Left renal pelvis (tissue), 4 donors: Measurements from ENCODE around the gene COL4A1. TPM values are rescaled to one million over a fixed set of nuclear protein-coding genes. Genes with fewer than 3 reads are reported as not detected.

Experiments
- DNase-seq, 4 donors: peaks; one replicate each; pipeline ENCODE4 v3.0.0-alpha.2; 2013; ENCODE audit warnings: low read depth in 4 of 4, low spot score in 3 of 4
- polyA plus RNA-seq, 4 donors: library from polyadenylated mRNA; unstranded; fragments of 120-200 nt; gene quantifications; one replicate each; pipeline ENCODE4 v1.2.1, GENCODE V29; 2013; ENCODE audit not compliant: insufficient read length in 4 of 4

Gene COL4A1
- polyA plus RNA-seq, 4 donors, result 420 to 713 (median 538) TPM

DNA sequence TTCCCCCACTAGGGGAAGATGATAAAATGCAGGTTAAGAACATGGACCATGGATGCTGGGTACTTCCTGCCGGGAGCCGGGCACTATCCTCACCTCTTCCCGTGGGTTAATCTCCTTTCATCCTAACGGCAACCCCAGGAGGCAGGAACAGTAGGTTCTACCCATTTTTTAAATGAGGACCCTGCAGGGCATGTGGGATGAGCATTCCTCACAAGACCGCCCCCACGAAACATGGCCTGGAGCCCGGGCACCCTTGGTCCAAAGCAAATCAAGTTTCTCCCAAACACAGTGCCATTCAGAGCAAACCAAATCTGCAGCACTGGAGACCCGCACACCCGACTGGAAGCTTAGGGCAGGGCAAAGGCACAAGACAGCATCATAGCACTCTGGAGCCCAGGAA, 35.5 kb upstream of the COL4A1 start:
- DNase-seq, result no peak

DNA sequence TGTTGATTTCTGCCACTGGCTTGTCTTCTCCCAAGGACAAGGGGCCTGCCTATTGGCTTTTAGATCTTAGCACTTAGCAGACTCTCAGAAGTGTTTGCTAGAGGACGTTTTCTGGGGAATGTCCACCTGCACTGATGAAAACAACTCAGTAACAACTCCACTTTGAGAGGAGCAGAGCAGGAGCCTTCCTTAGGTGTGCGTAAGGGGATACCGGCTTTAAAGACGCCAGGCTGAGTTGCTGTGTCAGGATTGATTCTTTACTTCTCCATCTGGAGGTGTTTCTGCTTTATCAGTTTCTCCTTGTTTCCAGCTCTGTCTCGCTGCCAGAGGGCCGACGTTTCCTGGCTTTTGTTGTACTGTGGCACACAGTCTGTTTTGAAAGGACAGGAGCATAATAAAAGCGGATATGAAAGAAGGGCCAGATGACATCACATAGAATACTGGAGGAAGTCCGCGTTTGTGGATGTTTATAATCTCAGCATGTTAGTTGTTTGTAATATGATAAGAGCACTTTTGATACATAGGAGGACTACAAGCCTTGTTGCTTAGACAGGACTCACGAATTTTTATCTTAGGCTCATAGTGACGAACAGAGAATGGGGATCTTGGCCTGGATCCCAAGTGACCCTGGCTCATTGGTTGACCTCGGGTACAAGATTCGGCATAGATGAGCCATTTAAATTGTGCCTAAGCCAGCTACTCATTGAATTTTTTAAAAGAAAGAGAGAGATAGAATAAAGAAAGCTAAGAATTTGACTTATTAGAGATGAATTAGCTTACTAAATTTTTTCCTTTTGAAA, 34.7 kb upstream of the COL4A1 start:
- no peak for DNase-seq

DNA sequence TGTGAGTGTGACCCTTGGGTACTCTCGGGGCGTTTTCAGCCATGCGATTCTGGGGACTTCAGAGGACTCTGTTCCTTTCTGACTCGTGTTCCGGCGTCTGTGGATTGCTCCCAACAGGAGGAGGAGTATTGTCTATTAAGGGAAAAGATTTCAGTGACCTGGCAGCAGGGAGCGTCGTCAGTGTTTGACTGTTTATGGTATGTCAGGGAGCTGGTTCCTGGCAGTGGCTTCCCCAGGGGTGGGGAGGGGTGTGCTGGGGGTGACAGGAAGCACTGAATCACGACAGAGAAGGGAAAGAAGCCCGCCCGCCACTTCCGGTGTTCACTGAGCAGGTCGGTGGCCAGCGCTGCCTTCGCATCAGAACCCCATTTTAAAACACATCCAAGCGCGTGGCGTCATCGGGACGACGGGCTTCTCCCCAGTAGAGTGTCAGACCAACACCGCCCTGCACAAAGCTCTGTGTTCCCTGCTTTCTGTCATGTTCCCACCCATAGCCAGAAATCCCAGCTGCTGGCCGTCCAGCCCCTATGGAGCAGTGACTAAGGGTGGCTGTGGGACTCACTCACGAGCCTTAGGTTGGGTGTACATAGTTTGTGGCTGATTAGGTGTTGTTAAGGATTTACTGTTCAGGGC, 34.0 kb upstream of the COL4A1 start:
- DNase-seq, result no peak

DNA sequence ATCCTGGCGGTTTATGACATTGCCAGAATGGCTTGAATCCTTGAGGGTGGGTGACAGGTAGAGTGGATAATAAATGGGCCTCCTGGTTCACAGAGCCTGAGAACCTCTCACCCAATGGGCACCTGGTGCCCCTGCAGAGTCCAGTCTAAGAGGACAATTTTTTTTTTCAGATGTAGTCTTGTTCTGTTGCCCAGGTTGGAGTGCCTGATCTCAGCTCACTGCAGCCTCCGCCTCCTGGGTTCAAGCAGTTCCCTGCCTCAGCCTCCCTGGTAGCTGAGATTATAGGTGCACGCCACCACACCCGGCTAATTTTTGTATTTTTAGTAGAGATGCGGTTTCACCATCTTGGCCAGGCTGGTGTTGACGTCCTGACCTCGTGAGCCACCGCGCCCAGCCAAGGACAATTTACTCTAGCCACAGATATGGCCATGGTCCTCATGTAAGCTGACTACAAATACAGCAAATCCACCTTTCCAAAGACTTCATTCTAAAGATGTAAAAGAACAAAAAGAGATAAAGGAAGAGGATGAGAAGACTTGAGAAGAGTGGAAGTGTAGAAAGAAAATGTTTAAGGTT, 33.1 kb upstream of the COL4A1 start:
- no peak for DNase-seq

DNA sequence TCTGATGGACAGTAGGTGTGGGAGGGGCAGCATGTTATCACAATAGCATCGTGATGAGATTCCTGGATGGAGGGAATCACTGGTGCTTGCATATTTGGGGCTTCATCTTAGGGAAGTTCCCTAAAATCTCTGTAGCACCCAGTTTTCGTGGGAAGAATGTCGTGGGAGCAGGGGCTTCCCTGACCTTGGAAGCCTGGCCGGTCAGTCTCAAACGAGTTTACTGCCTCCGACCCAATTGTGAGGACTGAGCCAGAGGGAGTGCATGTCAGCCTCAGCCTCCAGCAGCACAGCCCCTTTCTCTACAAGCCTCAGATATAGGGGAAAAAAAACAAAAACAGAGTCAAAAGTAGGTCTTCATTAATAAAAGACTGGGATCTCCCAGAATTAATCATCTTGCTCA, 32.3 kb upstream of the COL4A1 start:
- no peak for DNase-seq

DNA sequence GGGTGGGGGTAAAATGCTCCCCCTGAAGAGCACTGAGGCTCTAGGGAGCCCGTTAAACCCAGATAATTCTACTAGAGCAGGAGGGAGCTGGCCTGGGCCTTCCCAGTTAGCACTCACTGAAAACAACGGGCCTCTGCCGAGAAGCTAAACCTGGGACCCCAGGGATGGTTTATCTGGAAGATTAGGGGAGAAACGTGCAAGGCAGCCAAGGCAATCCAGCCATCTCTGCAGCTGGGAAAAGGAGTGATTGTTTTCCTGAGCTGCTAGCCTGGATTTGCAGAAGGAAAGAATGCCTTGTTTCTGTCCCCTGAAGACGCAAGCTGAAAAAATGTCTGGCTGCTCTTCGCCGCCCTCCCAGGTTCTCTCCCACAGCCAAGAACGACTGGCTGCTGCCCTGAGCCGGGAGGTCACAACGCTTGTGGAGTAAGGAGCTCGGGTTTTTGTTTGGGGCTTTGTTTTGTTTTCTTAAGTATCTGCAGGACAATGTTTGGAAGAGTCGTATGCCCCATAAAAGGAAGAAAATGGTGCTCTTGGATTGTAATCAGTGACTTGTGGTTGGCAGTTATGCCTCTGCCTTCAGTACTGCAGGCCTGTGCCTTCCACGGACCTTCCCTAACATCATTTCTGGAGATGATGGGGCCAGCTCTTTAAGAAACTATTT, 31.6 kb upstream of the COL4A1 start:
- DNase-seq, result no peak

DNA sequence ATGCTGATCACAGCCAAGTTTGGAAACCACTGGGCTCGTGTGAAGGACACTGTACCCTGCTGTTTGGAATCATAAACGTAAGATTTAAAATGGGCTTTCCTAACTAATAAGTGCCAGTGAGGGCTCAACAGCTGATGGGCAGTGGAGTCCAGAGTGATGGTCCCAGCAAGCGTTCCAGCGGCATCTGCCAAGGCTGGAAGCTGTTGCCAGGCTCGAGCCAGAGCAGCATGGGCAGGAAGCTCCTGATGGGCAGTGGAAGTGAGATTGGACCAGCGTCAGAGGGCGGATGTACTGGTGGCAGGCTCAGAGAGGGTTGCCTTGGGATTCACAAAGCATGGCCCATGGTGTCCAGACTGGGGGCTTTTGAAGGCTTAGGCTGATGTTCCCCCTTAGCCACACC, 30.3 kb upstream of the COL4A1 start:
- no peak for DNase-seq

DNA sequence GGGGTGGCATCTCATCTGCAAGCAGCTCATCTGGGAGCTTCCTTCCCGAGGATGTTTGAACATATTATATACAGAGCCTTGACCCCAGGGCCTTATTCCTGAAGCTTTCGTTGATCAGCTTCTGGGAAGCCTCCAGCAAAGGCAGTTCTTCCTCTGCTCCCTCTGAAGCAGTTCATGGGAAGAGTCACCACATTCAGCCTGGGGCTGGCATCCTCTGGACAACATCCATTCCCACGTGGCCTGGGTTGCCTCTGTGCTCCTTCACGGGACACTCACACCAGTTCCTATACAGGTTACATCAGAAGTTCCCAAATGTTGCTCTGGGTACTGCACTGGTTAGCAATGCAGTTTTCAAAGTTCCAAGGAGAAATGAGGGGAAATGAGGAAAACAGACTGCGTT, 29.7 kb upstream of the COL4A1 start:
- no peak for DNase-seq

DNA sequence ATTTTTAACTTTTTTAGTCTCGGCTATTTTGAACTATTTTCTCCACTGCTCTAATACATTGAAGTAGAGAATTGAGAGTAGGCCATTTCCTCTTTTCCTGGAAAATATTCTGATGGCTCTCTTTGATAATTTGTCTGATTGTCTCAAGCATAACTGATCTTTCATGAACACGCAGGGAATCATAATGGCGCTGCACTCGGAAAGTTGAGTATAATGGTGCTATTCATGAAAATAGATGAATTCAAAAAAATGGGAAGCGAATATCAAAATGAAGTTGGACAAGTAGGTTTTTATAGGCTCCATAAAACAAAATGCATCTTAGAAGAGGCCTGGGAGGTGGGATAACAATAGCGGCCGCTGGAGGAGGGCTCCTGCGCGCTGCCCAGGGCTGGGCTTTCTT, 29.2 kb upstream of the COL4A1 start:
- no peak for DNase-seq

DNA sequence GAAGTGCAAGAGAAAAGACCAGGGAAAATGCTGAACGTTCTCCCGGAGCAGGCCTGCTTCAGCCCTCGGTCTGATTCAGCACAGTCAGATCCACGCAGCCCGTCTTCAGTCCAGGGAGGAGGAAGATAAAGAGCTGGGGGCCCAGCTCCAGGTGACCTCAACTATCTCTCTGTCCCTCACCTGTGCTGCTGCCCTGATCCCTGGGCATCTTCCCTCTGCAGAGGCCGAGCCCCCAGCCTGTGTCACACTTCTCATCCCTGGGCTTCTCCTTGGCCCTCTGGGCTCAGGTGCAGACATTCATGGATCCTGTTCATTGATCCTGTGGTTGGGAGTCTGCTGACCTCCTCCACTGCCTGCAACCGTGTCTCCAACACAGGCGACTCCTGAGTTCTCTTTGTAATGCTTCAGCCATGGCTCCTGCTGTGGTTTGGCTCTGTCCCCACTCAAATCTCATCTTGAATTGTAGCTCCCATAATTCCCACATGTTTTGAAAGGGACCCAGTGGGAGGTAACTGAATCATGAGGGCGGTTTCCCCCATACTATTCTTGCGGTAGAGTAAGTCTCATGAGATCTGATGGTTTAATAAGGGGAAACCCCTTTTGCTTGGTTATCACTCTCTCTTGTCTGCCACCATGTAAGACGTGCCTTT, 28.0 kb upstream of the COL4A1 start:
- DNase-seq, result no peak

DNA sequence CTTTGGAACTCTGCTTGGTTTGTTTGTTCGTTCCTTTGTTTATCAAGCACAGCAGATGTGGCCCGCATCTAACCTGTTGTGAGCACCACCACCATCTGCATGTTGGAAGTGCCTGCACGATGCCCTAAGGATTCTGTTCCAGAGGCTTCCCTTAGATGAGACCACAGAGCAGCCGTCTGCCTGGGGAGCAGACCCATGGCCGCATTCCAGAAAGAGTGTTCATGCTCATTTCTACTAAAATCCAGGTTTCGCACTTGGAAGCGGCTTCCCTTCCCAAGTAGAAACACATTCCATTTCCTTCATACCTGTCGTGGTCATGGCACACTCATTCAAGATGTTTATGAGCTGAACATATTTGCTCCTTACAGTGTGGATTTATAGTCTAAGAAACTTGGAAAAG, 27.3 kb upstream of the COL4A1 start:
- no peak for DNase-seq

DNA sequence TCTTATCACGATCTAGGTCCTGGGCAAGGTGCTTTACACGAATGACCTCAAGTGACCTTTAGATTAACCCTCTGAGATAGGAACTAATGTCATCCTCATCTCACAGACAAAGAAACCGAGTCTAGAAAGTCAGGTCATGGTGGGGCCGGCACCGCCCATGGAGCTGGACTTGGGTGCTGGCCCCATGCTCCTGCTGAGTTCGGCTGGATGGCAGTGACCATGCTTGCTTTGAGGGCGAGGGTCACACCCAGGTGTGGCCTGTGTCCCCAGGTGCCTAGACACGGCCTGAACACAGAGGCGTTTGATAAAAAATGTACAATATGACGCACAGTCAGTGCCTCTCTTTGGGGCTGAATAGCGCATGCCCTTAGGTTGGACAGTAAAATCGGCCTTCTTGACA, 26.9 kb upstream of the COL4A1 start:
- DNase-seq, result no peak

DNA sequence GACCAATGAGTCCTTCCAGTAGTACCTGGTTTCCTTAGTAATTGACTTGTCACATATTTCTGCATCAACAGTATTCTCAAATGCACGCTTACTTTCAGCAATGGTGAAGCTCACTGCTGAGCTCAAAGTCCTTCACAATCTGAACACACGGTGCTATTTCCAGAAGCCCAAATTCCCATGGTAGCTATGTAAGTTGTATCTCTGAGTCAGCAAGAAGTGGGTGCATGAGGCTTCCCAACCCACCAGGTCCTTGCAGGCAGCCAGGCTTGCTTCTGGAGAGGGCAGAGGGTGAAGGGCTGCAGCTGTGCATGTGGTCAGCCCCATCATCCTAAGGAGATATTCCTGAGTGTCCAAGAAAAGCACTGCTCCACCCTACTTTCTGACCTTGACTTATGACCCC, 25.8 kb upstream of the COL4A1 start:
- DNase-seq, result no peak

DNA sequence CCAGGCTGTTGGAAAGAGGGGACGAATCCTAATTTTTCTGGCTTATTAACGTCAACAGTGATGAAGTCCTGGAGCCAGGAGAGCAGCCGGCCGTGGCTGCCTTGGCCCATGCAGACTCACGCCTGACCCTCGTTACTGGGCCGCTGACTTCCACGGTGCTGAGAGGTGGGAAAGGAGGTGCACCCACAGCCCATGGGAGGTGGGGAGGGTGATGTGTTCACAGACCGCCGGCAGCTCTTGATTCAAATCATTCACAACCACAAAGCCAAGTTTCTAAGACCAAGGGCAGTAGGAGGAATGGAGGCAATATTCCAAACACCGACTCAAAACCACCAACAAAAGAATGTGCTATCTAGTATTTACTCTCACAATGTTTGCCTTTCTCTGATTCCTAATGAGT, 24.4 kb upstream of the COL4A1 start:
- no peak for DNase-seq

DNA sequence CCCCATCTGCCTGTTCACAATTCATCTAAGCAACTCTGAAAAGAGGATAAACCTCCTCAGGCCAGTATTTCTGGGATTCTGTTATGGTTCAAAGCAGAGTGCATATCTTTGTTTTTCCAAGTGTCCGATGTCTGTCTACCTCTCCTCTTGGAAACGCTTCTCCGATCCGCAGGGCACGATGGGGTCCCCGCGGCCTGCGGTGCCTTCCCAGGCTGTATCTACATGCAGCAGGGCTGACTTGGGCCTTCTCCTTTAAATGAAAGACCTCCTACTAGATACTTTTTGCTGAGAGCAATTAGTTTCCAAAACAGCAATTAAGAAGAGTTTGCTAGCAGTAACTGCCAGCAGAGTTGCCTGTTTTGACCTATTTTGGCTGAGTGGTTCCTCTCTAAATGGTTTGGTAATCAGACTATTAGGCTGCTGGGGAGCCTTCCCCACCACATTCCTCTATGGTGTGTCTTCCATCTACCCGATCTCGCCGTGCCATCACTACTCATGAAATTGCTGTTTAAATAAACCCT, 23.6 kb upstream of the COL4A1 start:
- DNase-seq, result no peak

DNA sequence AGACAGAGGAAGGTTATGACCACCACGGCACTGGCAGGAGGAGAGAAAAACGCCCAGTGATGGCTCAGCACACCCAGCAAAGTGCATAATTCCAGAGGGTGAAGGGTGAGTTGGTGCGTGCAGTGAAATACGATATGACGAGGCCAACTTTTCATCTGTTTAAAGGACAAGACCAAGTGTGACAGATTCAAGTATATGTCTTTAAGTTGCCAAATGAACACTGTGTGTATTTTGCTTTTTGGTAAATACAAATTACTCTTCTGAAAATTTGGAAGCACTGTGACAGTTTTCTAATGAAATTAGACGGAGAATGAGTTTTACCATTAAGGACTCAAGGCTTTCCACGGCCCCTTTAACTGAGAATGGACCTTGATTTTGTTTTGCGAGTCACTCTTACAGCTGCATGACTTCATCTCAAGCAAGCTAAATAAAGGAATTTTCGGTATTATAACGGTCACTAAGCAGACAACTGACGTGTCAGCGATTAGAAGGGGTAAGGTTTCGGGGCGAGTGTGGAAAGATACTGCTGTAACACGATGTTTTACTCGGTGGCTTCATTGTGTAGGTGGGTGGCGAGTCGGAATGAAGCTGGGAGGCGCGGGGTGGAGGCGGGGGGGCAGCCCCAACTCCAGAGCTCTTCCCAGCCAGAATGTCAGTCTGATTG, 23.0 kb upstream of the COL4A1 start:
- no peak for DNase-seq

DNA sequence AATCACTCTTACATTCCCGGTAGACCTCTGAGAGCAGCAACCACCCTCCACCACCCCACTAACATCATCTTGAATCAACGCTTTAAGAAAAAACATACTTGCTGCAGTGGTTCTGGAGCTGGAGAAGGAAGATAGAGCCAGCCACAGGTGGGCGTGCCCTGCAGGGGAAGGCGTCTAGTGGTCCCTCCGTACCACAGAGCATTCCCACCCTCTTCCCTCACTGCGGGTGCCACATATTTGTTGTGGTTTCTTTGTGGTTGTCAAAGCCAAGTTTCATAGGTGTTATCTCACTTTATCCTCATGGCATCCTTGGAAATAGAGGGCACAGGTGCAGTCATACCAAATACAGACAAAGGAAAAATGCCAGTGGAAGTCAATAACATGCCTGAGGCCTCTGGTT, 22.3 kb upstream of the COL4A1 start:
- no peak for DNase-seq

DNA sequence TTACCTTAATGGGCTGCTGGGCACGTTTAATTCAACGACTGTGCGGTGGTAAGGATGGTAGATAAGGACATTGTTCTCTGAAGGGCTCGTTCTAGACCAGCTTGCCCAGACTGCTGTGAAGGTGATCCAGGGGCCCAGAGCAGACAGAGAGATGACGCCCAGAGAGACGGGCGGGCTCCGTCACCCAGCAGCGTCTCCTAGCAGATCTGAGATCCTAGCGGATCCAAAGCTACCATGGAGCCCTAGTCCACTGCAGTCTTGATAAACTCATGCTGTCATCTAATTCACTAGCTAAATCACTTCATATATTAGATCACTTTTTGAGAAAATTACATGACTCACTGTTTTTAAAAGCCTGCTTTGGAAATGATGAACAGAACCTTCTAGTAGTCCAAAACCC, 21.6 kb upstream of the COL4A1 start:
- DNase-seq, result no peak

DNA sequence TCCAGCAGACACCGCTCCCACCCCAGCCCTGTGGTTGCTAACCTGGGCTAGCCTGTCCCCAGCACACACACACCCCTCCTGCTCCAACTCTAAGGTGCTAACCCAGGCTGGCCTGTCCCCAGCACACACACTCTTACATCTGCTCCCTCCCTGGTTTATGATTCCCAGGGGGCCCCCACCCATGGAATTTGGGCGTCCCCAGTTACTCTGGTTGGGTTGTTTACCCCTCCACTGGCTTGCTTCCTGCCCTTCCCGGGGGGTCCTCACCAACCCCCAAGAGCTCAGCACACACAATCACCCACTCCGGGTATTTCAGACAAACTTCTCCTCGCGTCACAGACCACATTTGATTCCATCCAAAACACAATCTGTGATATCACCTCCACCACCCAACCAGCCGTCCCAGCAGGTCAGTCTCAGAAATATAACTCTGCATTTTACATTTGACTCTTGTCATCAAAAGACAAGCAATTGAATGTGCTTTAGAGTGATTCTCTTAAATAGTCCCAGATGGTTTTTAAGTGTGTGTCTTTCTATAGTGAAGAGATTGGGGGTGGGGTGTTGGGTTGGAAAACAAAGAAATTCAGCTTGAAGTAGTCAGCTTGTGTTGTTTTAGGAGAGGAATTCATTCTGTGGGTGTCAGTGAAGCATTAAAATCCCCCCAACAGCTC, 20.2 kb upstream of the COL4A1 start:
- DNase-seq, result no peak
